ENCODE data around the gene AFG1L.
"Not testable (repeated sequence)": the region's sequence is repeated elsewhere in the genome, so short reads cannot be mapped to it uniquely, and the experiment has no call there.

AFG1L gene

GRCh38 chr6:108355120-108355519 lies 60.3 kb downstream of the AFG1L start:
- DNase-seq = no peak

GRCh38 chr6:108355890-108356289 lies 61.0 kb downstream of the AFG1L start:
- DNase-seq = no peak

- DNase-seq = no peak
These were observed 65.3 kb downstream of the AFG1L start for GRCh38 chr6:108359901-108360882.

- DNase-seq = no peak
These were observed 66.1 kb downstream of the AFG1L start for GRCh38 chr6:108360919-108361311.

GRCh38 chr6:108361312-108361932 lies 66.6 kb downstream of the AFG1L start:
- no peak for DNase-seq

- DNase-seq = no peak
These were observed 67.6 kb downstream of the AFG1L start for GRCh38 chr6:108362455-108362854.

GRCh38 chr6:108363113-108363512 lies 68.3 kb downstream of the AFG1L start:
- no peak for DNase-seq

GRCh38 chr6:108363889-108364313 lies 69.0 kb downstream of the AFG1L start:
- DNase-seq = no peak

- DNase-seq = no peak
These were observed 69.6 kb downstream of the AFG1L start for GRCh38 chr6:108364470-108364869.

- no peak for DNase-seq
These were observed 70.6 kb downstream of the AFG1L start for GRCh38 chr6:108365478-108365877.

- no peak for DNase-seq
These were observed 71.4 kb downstream of the AFG1L start for GRCh38 chr6:108366236-108366635.

- no peak for DNase-seq
These were observed 73.7 kb downstream of the AFG1L start for GRCh38 chr6:108368431-108369030.

GRCh38 chr6:108380876-108381275 lies 86.0 kb downstream of the AFG1L start:
- no peak for DNase-seq

GRCh38 chr6:108383981-108384380 lies 89.1 kb downstream of the AFG1L start:
- no peak for DNase-seq

GRCh38 chr6:108389190-108389589 lies 94.3 kb downstream of the AFG1L start:
- not testable (repeated sequence) for DNase-seq

GRCh38 chr6:108395297-108395696 lies 100.4 kb downstream of the AFG1L start:
- DNase-seq = no peak

- no peak for DNase-seq
These were observed 108.4 kb downstream of the AFG1L start for GRCh38 chr6:108403236-108403635.

- no peak for DNase-seq
These were observed 112.1 kb downstream of the AFG1L start for GRCh38 chr6:108406943-108407342.

GRCh38 chr6:108407904-108408827 lies 113.3 kb downstream of the AFG1L start:
- no peak for DNase-seq

- DNase-seq = no peak
These were observed 114.0 kb downstream of the AFG1L start for GRCh38 chr6:108408861-108409260.

GRCh38 chr6:108416047-108416833 lies 121.4 kb downstream of the AFG1L start:
- DNase-seq = not testable (repeated sequence)

- DNase-seq = no peak
These were observed 122.2 kb downstream of the AFG1L start for GRCh38 chr6:108417027-108417426.
